Retinal pigment epithelial cell (primary cell): ENCODE results near the gene MYH10.

ENCODE experiments used
- DNase-seq: peaks from one replicate; pipeline ENCODE4 v3.0.0-alpha.2; 2010; ENCODE audit warnings: low read depth
- H3K4me3 ChIP-seq: 2 replicates; pipeline ENCODE4 v1.5.1; 2011; ENCODE audit warnings: mild to moderate bottlenecking, low read length, control low read depth, moderate library complexity
- TF ChIP-seq, protein P1 (sequence below): conservative IDR thresholded peaks from 2 replicates; pipeline ENCODE4 v1.5.1; 2011; ENCODE audit warnings: low read depth, low read length, control low read depth, inconsistent platforms

Gene MYH10

DNA sequence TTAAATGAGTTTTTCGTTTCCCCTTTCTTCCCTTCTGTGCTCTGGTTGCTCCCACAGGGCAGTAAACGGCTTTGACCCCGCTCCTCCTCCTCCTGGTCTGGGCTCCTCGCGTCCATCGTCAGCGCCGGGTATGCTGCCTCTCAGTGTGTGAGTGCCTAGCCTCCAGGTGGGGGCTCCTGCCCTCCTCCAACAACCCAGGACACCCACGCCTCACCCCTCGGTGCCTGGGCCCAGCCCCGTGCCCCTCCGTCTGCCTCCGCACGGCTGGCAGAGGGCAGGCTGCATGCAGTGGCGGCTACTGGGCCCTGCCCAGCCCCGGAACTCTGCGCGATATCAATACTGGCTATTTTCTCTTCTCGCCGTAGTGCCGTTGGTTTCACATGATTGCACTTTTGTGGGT is 163.7 kb downstream of the MYH10 start:
- TF ChIP-seq, protein P1, sequence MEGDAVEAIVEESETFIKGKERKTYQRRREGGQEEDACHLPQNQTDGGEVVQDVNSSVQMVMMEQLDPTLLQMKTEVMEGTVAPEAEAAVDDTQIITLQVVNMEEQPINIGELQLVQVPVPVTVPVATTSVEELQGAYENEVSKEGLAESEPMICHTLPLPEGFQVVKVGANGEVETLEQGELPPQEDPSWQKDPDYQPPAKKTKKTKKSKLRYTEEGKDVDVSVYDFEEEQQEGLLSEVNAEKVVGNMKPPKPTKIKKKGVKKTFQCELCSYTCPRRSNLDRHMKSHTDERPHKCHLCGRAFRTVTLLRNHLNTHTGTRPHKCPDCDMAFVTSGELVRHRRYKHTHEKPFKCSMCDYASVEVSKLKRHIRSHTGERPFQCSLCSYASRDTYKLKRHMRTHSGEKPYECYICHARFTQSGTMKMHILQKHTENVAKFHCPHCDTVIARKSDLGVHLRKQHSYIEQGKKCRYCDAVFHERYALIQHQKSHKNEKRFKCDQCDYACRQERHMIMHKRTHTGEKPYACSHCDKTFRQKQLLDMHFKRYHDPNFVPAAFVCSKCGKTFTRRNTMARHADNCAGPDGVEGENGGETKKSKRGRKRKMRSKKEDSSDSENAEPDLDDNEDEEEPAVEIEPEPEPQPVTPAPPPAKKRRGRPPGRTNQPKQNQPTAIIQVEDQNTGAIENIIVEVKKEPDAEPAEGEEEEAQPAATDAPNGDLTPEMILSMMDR: no peak
- H3K4me3 ChIP-seq: no peak overlapping the region

GRCh38 chr17:8466456-8466855 is 164.1 kb downstream of the MYH10 start:
- no peak for DNase-seq
- TF ChIP-seq, protein P1: no peak
- H3K4me3 ChIP-seq: no peak overlapping the region

More for the DNA sequence above, 163.7 kb downstream of the MYH10 start:
- DNase-seq: no peak

DNA sequence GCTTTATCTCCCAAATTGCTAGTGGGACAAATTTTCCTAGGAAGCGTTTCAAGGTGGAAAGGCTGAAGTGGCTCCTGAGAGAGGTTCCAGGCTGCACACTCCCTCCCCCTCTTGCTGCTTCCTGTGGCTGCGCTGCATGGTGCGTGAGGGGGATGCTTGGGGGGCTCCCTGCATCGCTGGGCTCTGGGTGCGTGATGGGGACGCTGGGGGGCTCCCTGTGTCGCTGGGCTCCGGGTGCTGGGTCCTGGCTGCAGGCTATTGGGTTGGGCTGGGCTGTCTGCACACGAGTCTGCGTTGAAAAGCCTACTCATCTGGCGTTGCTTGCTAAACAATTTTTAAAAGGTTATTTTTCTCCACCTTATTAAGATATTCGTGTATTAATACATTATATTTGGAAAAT is 164.8 kb downstream of the MYH10 start:
- TF ChIP-seq, protein P1: no peak
- no peak for DNase-seq
- no peak overlapping the region for H3K4me3 ChIP-seq

DNA sequence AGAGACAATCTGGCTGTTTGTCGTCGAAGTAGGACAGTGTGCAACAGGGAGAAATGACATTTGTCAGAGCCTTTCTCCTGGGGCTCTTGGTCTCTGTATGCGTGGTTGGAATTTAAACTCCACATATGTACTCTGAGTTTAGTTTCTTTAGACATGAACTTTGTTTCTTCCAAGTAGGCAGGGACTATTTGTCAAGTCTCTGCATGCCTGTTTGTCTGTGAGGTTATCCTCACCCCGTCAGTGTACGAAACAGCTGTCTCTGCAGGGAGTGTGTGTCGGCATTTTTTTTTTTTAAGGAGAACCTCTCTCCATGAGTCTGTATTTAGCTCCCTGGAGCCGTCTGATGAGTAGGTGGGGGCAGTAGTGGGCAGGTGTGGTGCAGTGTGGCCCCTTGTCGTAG is 165.2 kb downstream of the MYH10 start:
- TF ChIP-seq, protein P1: no peak

DNA sequence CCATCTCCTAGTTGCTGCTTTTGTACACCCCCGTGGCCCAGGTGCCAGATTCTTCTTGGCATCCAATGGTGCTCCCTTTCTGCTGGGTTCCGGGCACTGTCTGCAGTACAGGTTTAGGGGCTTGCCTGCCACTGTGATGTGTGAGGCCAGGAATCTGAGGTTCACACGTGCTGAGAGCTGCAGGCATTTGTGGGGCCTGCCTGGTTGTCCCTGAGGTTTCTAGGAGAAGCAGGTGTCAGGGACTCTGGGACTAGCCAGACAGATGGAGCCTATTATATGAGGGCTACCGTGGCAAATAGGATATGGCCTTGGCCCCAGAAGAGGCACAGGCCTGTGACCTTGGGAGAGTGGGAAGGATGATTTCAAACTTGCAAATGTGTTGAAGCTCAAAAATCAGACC is 165.6 kb downstream of the MYH10 start:
- DNase-seq: no peak
- TF ChIP-seq, protein P1: no peak
- no peak overlapping the region for H3K4me3 ChIP-seq

More for the DNA sequence above, 165.2 kb downstream of the MYH10 start:
- no peak for DNase-seq
- H3K4me3 ChIP-seq: no peak overlapping the region

DNA sequence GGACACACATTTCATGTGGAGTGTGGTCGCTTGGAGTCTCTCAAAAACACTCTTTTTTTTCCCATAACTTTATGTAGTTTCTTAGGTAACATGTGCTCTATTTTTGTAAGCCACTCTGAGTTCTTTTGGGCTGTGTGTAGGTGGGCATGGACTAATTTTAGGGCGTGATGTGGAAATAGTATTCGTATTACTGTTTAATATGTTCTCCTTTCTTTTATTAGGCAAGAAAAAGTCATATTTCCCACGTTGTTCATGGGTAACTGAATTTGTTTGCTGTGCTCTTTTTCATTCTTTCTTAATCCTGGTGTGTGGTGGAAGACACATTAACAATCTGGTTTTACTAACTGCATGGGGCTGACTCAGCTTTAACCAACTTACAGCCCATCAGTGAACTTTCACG is 167.4 kb downstream of the MYH10 start:
- DNase-seq: no peak
- TF ChIP-seq, protein P1: no peak
- H3K4me3 ChIP-seq: no peak overlapping the region

- H3K4me3 ChIP-seq: no peak overlapping the region
- TF ChIP-seq, protein P1: no peak
- DNase-seq: no peak
Measured at GRCh38 chr17:8462564-8462963, 168.0 kb downstream of the MYH10 start.
